GM12875 (cell line): ENCODE measurements around the gene FTCD.

ENCODE experiments used
- H3K4me3 ChIP-seq: one replicate; pipeline ENCODE4 v1.5.1; 2011; ENCODE audit warnings: low read depth, low read length, control low read depth
- CTCF ChIP-seq: IDR thresholded peaks from 2 replicates; pipeline ENCODE4 v1.5.1; 2011; ENCODE audit warnings: low read depth, mild to moderate bottlenecking, control low read depth, inconsistent platforms, low read length, moderate library complexity, borderline replicate concordance; ENCODE audit not compliant: insufficient read depth

The FTCD gene

GRCh38 chr21:46196733-46197132 lies 41.4 kb upstream of the FTCD start:
- TF ChIP-seq CTCF, result no peak
- no peak overlapping the region for H3K4me3 ChIP-seq

GRCh38 chr21:46195595-46196195 lies 40.3 kb upstream of the FTCD start:
- H3K4me3 ChIP-seq, result no peak overlapping the region
- TF ChIP-seq CTCF, result no peak

- TF ChIP-seq CTCF, result no peak
- no peak overlapping the region for H3K4me3 ChIP-seq
These were observed 39.3 kb upstream of the FTCD start for GRCh38 chr21:46194374-46195334.

GRCh38 chr21:46193829-46194373 lies 38.5 kb upstream of the FTCD start:
- H3K4me3 ChIP-seq, result no peak overlapping the region
- TF ChIP-seq CTCF, result no peak

GRCh38 chr21:46191686-46192575 lies 36.6 kb upstream of the FTCD start:
- no peak for TF ChIP-seq CTCF
- no peak overlapping the region for H3K4me3 ChIP-seq

GRCh38 chr21:46191257-46191685 lies 35.9 kb upstream of the FTCD start:
- no peak overlapping the region for H3K4me3 ChIP-seq
- no peak for TF ChIP-seq CTCF
